IPS-11a (cell line): ENCODE results near the gene NT5M.
A peak's percentile ranks its signal among the peaks of the same experiment; 100 is the strongest.
"Not testable (repeated sequence)": the region's sequence is repeated elsewhere in the genome, so short reads cannot be mapped to it uniquely, and the experiment has no call there.

Source experiments
- H3K4me3 ChIP-seq: one replicate; pipeline ENCODE4 v1.5.1; 2013; ENCODE audit warnings: low read depth, low read length, control low read depth

NT5M gene

GRCh38 chr17:17303010-17303846, at the start of gene NT5M:
TSS of gene NT5M (plus strand) at chr17:17303373. CDS start at chr17:17303551, 178 bp downstream.
- H3K4me3 ChIP-seq = peak within 1 kb of the TSS; percentile 58

- H3K4me3 ChIP-seq = no peak overlapping the region
Measured at GRCh38 chr17:17253406-17253805, 49.8 kb upstream of the NT5M start.

GRCh38 chr17:17254036-17254435, 49.1 kb upstream of the NT5M start:
- no peak overlapping the region for H3K4me3 ChIP-seq

GRCh38 chr17:17255689-17256088, 47.5 kb upstream of the NT5M start:
- H3K4me3 ChIP-seq = not testable (repeated sequence)

- no peak overlapping the region for H3K4me3 ChIP-seq
Measured at GRCh38 chr17:17256316-17256715, 46.9 kb upstream of the NT5M start.

- H3K4me3 ChIP-seq = no peak overlapping the region
Measured at GRCh38 chr17:17258011-17258410, 45.2 kb upstream of the NT5M start.

GRCh38 chr17:17258998-17259397, 44.2 kb upstream of the NT5M start:
- no peak overlapping the region for H3K4me3 ChIP-seq

- no peak overlapping the region for H3K4me3 ChIP-seq
Measured at GRCh38 chr17:17264430-17264829, 38.7 kb upstream of the NT5M start.

- H3K4me3 ChIP-seq = no peak overlapping the region
Measured at GRCh38 chr17:17269926-17270773, 33.0 kb upstream of the NT5M start.

- no peak overlapping the region for H3K4me3 ChIP-seq
Measured at GRCh38 chr17:17275971-17276370, 27.2 kb upstream of the NT5M start.

GRCh38 chr17:17277431-17277830, 25.7 kb upstream of the NT5M start:
- H3K4me3 ChIP-seq = not testable (repeated sequence)

GRCh38 chr17:17279316-17279715, 23.9 kb upstream of the NT5M start:
- peak overlapping the region; percentile 90 for H3K4me3 ChIP-seq

- H3K4me3 ChIP-seq = peak within 1 kb of the TSS; percentile 90
Measured at GRCh38 chr17:17280613-17281549, 22.3 kb upstream of the NT5M start, which contains the start of gene COPS3. TSS of gene COPS3 (minus strand) at chr17:17281246. CDS start at chr17:17281186, 60 bp downstream.

GRCh38 chr17:17285951-17286350, 17.2 kb upstream of the NT5M start:
- H3K4me3 ChIP-seq = no peak overlapping the region

- H3K4me3 ChIP-seq = no peak overlapping the region
Measured at GRCh38 chr17:17289086-17289485, 14.1 kb upstream of the NT5M start.

GRCh38 chr17:17289701-17290100, 13.5 kb upstream of the NT5M start:
- no peak overlapping the region for H3K4me3 ChIP-seq

GRCh38 chr17:17295141-17295540, 8.0 kb upstream of the NT5M start:
- H3K4me3 ChIP-seq = no peak overlapping the region

GRCh38 chr17:17297217-17297616, 6.0 kb upstream of the NT5M start:
- H3K4me3 ChIP-seq = no peak overlapping the region

- no peak overlapping the region for H3K4me3 ChIP-seq
Measured at GRCh38 chr17:17298108-17298507, 5.1 kb upstream of the NT5M start.

GRCh38 chr17:17300624-17301568, 2.3 kb upstream of the NT5M start:
- peak overlapping the region; percentile 85 for H3K4me3 ChIP-seq
